Fibroblast of villous mesenchyme (primary cell): ENCODE measurements around the gene CHST10. TPM values are rescaled to one million over a fixed set of nuclear protein-coding genes. Genes with fewer than 3 reads are reported as not detected.

Experiments used
- DNase-seq: peaks from one replicate; pipeline ENCODE4 v3.0.0-alpha.2; 2010; ENCODE audit warnings: low read depth
- H3K4me3 ChIP-seq: 2 replicates; pipeline ENCODE4 v1.5.1; 2011; ENCODE audit warnings: low read depth, mild to moderate bottlenecking, low read length
- total RNA-seq: library from RNA; depleted of rRNA; stranded (reverse); fragments of >200 nt; gene quantifications from 2 replicates; pipeline ENCODE4 v1.2.3, GENCODE V29; 2012
- TF ChIP-seq, protein P1 (sequence below): IDR thresholded peaks from 2 replicates; pipeline ENCODE4 v1.5.1; 2012; ENCODE audit warnings: low read depth, mild to moderate bottlenecking, low read length; ENCODE audit not compliant: insufficient read depth

Gene CHST10
- total RNA-seq, 1 donor: 8.6 TPM

DNA sequence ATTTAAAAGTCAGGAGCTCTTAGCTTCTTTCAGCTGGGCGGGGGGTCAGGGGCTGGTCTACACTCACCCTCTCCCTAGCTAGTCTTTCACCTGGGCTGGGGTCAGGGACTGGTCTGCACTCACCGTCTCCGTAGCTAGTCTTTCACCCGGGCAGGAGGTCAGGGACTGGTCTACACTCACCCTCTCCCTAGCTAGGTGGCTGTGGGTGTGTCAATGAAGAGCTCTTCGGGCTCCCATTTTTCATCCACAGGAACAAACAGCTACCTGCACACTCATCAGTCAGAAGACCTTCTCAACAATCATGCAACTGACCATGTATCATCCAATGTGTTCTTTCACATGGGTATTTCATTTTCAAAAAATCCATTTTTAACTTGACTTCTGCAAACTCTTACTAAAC lies 8.0 kb downstream of the CHST10 start:
- DNase-seq: no peak
- H3K4me3 ChIP-seq: no peak overlapping the region
- TF ChIP-seq, protein P1, sequence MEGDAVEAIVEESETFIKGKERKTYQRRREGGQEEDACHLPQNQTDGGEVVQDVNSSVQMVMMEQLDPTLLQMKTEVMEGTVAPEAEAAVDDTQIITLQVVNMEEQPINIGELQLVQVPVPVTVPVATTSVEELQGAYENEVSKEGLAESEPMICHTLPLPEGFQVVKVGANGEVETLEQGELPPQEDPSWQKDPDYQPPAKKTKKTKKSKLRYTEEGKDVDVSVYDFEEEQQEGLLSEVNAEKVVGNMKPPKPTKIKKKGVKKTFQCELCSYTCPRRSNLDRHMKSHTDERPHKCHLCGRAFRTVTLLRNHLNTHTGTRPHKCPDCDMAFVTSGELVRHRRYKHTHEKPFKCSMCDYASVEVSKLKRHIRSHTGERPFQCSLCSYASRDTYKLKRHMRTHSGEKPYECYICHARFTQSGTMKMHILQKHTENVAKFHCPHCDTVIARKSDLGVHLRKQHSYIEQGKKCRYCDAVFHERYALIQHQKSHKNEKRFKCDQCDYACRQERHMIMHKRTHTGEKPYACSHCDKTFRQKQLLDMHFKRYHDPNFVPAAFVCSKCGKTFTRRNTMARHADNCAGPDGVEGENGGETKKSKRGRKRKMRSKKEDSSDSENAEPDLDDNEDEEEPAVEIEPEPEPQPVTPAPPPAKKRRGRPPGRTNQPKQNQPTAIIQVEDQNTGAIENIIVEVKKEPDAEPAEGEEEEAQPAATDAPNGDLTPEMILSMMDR: no peak

DNA sequence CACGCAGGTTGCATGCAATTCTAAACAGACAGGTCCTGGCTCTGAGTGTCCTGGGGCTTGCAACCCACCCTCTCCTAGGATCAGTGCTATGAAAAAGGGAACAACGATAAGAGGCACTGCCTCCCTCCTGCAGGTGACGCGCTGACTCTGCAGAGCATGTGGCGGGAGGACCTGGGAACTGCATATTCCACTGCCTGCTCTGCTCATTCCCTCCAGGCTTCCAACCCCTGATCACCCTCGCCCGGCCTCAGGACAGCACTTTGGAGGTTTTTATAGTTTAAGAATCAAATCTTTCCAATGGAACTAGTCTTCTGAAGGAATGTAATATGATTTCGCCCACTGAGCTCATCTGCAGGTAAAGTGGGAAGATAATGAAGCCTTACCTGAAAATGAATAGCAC lies 8.5 kb downstream of the CHST10 start:
- no peak for DNase-seq
- H3K4me3 ChIP-seq: no peak overlapping the region
- TF ChIP-seq, protein P1: no peak

DNA sequence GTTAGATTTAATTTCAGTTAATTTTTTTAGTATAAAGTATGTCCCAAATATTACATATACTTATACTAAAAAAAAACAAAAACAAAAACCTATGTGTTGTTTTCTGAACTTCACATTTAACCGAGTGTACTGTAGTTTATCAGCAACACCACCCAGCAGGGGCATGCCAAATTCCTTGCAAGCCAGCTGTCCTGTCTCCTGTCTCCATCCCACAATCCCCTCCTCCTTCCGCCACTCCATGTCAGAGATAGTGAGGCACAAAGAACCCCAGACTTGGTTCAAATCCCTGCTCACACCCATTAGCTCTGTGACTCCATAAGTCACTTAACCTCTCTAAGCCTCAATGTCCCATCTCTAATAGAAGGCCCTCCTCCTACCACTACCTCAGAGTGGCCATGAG lies 9.4 kb downstream of the CHST10 start:
- no peak overlapping the region for H3K4me3 ChIP-seq
- TF ChIP-seq, protein P1: no peak
- no peak for DNase-seq

DNA sequence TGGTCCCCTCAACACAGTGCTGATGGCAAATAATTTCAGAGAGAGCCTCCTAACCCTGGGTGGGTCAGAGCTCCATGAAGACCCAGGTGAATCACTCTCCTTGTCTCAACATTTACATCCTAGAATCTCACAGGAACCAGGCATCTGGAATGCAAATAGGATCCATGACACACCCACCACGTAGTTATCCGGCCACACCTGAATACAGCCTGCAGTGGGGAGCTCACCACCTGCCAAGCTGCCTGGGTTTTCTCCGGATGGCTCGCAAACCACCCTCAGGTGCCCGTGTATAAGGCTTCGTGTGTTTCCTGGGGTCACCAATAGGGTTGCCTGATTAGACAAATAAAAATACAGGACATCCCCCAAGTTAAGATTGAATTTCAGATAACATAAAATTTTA lies 9.9 kb downstream of the CHST10 start:
- no peak overlapping the region for H3K4me3 ChIP-seq
- TF ChIP-seq, protein P1: no peak
- no peak for DNase-seq

DNA sequence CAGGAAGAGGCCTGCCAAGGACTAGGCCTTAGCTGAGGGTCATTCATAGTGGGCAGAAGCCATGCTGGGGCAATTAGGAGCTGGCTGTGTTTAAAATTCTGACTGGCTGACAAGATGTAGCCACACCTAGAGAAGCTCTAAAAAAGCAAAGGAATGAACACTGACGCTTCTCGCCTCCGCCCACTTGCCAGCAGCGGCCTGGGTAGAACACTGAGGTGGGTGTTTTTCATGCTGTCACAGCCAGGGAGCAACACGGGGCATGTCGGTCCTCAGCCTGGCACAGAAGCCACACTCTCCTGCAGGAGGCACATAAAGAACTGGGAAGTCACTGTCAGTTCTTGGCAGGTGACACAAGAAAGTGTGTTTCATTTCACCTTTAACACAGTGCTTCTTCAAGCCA lies 10.4 kb downstream of the CHST10 start:
- H3K4me3 ChIP-seq: no peak overlapping the region
- no peak for DNase-seq
- TF ChIP-seq, protein P1: no peak

DNA sequence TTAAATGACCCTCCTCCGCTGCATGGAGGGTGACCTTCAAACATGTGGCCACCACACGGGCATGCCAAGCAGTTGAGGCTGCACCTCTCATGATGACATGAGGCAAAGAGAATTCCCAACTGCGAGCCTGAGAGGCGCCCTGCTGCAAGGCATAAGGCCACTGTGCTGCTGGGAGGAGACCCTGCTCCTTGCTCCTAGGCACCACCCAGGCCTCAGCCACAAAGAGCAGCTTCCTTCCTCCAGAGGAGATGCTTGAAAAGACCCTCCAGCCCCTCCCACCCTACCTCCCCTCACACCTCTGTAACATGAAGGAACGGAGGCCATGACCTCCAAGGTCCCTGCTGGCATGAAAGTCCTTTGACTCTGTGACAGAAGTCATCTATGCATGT lies 11.4 kb downstream of the CHST10 start:
- TF ChIP-seq, protein P1: no peak
- H3K4me3 ChIP-seq: no peak overlapping the region
- no peak for DNase-seq

DNA sequence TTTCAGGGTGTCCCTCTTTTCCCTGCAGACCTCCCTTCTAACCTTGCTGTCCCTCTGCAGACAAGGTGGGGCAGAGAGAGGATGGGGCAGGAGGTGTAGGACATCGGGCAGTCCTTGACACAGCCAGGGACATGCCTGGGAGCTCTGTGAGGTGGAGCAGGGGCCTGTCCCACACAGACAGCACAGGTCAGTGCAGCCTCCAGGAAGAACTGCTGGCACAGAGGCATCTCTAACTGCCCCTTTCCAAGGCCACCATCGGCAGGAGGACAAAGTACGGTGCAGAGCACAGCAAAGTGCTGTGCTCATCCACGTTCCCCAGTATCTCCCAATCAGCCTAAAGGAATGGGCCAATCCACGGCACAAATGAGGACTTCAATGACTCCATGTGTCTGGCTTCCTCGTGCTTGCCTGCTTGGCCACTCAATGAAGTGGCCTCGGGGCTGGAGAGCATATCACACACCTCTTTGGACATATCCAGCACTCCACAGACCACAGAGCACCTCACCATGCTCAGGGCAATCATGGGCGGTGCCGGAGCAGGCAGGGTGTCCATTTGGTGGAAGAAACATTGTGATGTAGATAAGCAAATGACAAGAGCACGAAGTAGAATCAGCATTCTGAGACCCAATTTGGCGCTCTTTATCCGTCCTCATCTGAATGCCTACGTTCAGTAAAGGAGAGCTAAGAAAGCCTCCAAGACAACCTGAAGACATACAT lies 11.9 kb downstream of the CHST10 start:
- DNase-seq: no peak
- H3K4me3 ChIP-seq: no peak overlapping the region
- TF ChIP-seq, protein P1: no peak
